C4-2B (cell line): ENCODE results near the gene TRPT1.

Experiments used
- CTCF ChIP-seq: fragments of 450-650 bp; conservative IDR thresholded peaks from 2 replicates; pipeline ENCODE4 v1.5.1; 2017; ENCODE audit warnings: mild to moderate bottlenecking
- ZFX ChIP-seq: fragments of 450-650 bp; IDR thresholded peaks from 2 replicates; pipeline ENCODE4 v1.6.1; 2017

GRCh38 chr11:64178951-64179639 is 46.9 kb downstream of the TRPT1 start:
- no peak for TF ChIP-seq CTCF
- no peak for TF ChIP-seq ZFX
